Activated CD8-positive, alpha-beta memory T cell treated with anti-CD3 and anti-CD28 coated beads for 1 hour (primary cell): ENCODE results near the gene MYL4.
A peak's percentile ranks its signal among the peaks of the same experiment; 100 is the strongest.
"Not testable (repeated sequence)": the region's sequence is repeated elsewhere in the genome, so short reads cannot be mapped to it uniquely, and the experiment has no call there.

Experiments used
- DNase-seq, 2 donors: peaks; one replicate each; pipeline ENCODE4 v3.0.0-alpha.2; 2020; ENCODE audit warnings: low read depth in 1 of 2; ENCODE audit errors: extremely low read depth in 1 of 2

The MYL4 gene

GRCh38 chr17:47219621-47220475 is 10.7 kb downstream of the MYL4 start:
- no peak for DNase-seq

- DNase-seq = no peak
Measured at GRCh38 chr17:47220531-47220999, 11.4 kb downstream of the MYL4 start.

- no peak for DNase-seq
Measured at GRCh38 chr17:47221154-47221553, 12.0 kb downstream of the MYL4 start.

GRCh38 chr17:47222047-47222446 is 12.9 kb downstream of the MYL4 start:
- no peak for DNase-seq

- no peak for DNase-seq
Measured at GRCh38 chr17:47223007-47223406, 13.9 kb downstream of the MYL4 start.

GRCh38 chr17:47223460-47223859 is 14.3 kb downstream of the MYL4 start:
- DNase-seq = no peak

GRCh38 chr17:47224077-47224476 is 14.9 kb downstream of the MYL4 start:
- DNase-seq = not testable (repeated sequence)

GRCh38 chr17:47224966-47225365 is 15.8 kb downstream of the MYL4 start:
- DNase-seq = no peak

- DNase-seq = no peak
Measured at GRCh38 chr17:47225436-47225858, 16.3 kb downstream of the MYL4 start.

- no peak for DNase-seq
Measured at GRCh38 chr17:47225911-47226688, 17.0 kb downstream of the MYL4 start.

- DNase-seq = no peak
Measured at GRCh38 chr17:47227862-47228261, 18.7 kb downstream of the MYL4 start.

- DNase-seq = peak; percentile 38 to 41
Measured at GRCh38 chr17:47229535-47230443, 20.6 kb downstream of the MYL4 start.

- no peak for DNase-seq
Measured at GRCh38 chr17:47230864-47231263, 21.7 kb downstream of the MYL4 start.

- no peak for DNase-seq
Measured at GRCh38 chr17:47231334-47231733, 22.2 kb downstream of the MYL4 start.

- DNase-seq = no peak
Measured at GRCh38 chr17:47231866-47232265, 22.7 kb downstream of the MYL4 start.

GRCh38 chr17:47232465-47232864 is 23.3 kb downstream of the MYL4 start:
- no peak for DNase-seq

- DNase-seq = no peak
Measured at GRCh38 chr17:47235506-47235905, 26.4 kb downstream of the MYL4 start.

- no peak for DNase-seq
Measured at GRCh38 chr17:47235923-47236322, 26.8 kb downstream of the MYL4 start.

- DNase-seq = no peak
Measured at GRCh38 chr17:47237841-47238240, 28.7 kb downstream of the MYL4 start.

GRCh38 chr17:47238321-47239010 is 29.3 kb downstream of the MYL4 start:
- no peak for DNase-seq
